Lower leg skin (tissue), 3 donors: Measurements from ENCODE around the gene STX10.

Experiments used
- CTCF ChIP-seq, 3 donors: fragments of 450-650 bp; IDR thresholded peaks; one replicate each; pipeline ENCODE4 v1.5.1; 2016; ENCODE audit warnings: antibody characterized with exemption in 3 of 3, mild to moderate bottlenecking in 3 of 3, moderate library complexity in 2 of 3
- POLR2A ChIP-seq, 2 donors: fragments of 450-650 bp; IDR thresholded peaks; one replicate each; pipeline ENCODE4 v1.6.1; 2016 to 2017; ENCODE audit warnings: antibody characterized with exemption in 2 of 2, mild to moderate bottlenecking in 1 of 2, moderate library complexity in 1 of 2

- no peak for TF ChIP-seq CTCF (IDR thresholded peaks at IDR 0.05)
- no peak for TF ChIP-seq POLR2A (IDR thresholded peaks at IDR 0.05)
Measured at GRCh38 chr19:13117176-13117771, 32.9 kb downstream of the STX10 start.
